NK-92 treated with Interleukin-12 subunit alpha and Interleukin-12 subunit beta, amount 100 ng/mL, for 24 hours (cell line): ENCODE measurements around the gene KRTAP5-2.
"Not testable (repeated sequence)": the region's sequence is repeated elsewhere in the genome, so short reads cannot be mapped to it uniquely, and the experiment has no call there.

Experiments
- DNase-seq: peaks from one replicate; lab custom pipeline; 2025; lab: John Stamatoyannopoulos, UW

The KRTAP5-2 gene

GRCh38 chr11:1628506-1629325 is 30.6 kb upstream of the KRTAP5-2 start:
- no peak for DNase-seq

- no peak for DNase-seq
These were observed 27.4 kb upstream of the KRTAP5-2 start for GRCh38 chr11:1625541-1625940.

- DNase-seq, result no peak
These were observed 26.5 kb upstream of the KRTAP5-2 start for GRCh38 chr11:1624621-1625020.

- DNase-seq, result no peak
These were observed 25.6 kb upstream of the KRTAP5-2 start for GRCh38 chr11:1623716-1624115.

- no peak for DNase-seq
These were observed 24.0 kb upstream of the KRTAP5-2 start, which contains the start of gene KRTAP5-4 for GRCh38 chr11:1622086-1622485. Gene KRTAP5-4 (minus strand): TSS chr11:1622138. CDS start chr11:1622093, 45 bp downstream.

GRCh38 chr11:1619449-1619848 is 21.4 kb upstream of the KRTAP5-2 start:
- no peak for DNase-seq

GRCh38 chr11:1618231-1618630 is 20.1 kb upstream of the KRTAP5-2 start:
- DNase-seq, result no peak

- DNase-seq, result no peak
These were observed 10.3 kb upstream of the KRTAP5-2 start, which contains the start of gene KRTAP5-3 for GRCh38 chr11:1608363-1608762. Gene KRTAP5-3 (minus strand): TSS chr11:1608463. CDS start chr11:1608385, 78 bp downstream.

GRCh38 chr11:1607901-1608300 is 9.8 kb upstream of the KRTAP5-2 start:
- not testable (repeated sequence) for DNase-seq

GRCh38 chr11:1607156-1607845 is 9.2 kb upstream of the KRTAP5-2 start:
- not testable (repeated sequence) for DNase-seq

GRCh38 chr11:1605923-1606322 is 7.8 kb upstream of the KRTAP5-2 start:
- not testable (repeated sequence) for DNase-seq

- no peak for DNase-seq
These were observed 6.6 kb upstream of the KRTAP5-2 start for GRCh38 chr11:1604711-1605110.

- DNase-seq, result no peak
These were observed 6.1 kb upstream of the KRTAP5-2 start for GRCh38 chr11:1604181-1604580.

GRCh38 chr11:1603629-1604028 is 5.5 kb upstream of the KRTAP5-2 start:
- DNase-seq, result no peak

- not testable (repeated sequence) for DNase-seq
These were observed 3.6 kb upstream of the KRTAP5-2 start for GRCh38 chr11:1601663-1602062.

- DNase-seq, result no peak
These were observed 2.5 kb upstream of the KRTAP5-2 start for GRCh38 chr11:1600626-1601025.

GRCh38 chr11:1598816-1599215 is 722 bp upstream of the KRTAP5-2 start:
- DNase-seq, result no peak

- DNase-seq, result not testable (repeated sequence)
These were observed 312 bp upstream of the KRTAP5-2 start for GRCh38 chr11:1598406-1598805.

- no peak for DNase-seq
These were observed 632 bp downstream of the KRTAP5-2 start for GRCh38 chr11:1597331-1597993.

GRCh38 chr11:1596576-1597121 is 1.4 kb downstream of the KRTAP5-2 start:
- not testable (repeated sequence) for DNase-seq

- not testable (repeated sequence) for DNase-seq
These were observed 2.0 kb downstream of the KRTAP5-2 start for GRCh38 chr11:1595994-1596575.

- DNase-seq, result no peak
These were observed 5.5 kb downstream of the KRTAP5-2 start for GRCh38 chr11:1592628-1593027.
